OCI-LY7 (cell line): ENCODE data around the gene ST6GAL1. TPM values are rescaled to one million over a fixed set of nuclear protein-coding genes. Genes with fewer than 3 reads are reported as not detected.
"Not testable (repeated sequence)": the region's sequence is repeated elsewhere in the genome, so short reads cannot be mapped to it uniquely, and the experiment has no call there.

Experiments used
- BruUV-seq: library from RNA; stranded (reverse); fragments of 400-500 nt; replicated peaks from 2 replicates; lab custom pipeline; 2021; lab: Mats Ljungman, UMichigan
- CTCF ChIA-PET: fragments of 300-600 bp; sonication (Branson Sonifier 250); formaldehyde crosslinking; loops from one replicate; lab custom pipeline; 2022; ENCODE audit warnings: antibody characterized with exemption; ENCODE audit not compliant: unreplicated experiment; lab: Charles Lee
- POLR2A ChIA-PET: fragments of 300-600 bp; sonication (Branson Sonifier 250); formaldehyde crosslinking; loops from one replicate; lab custom pipeline; 2022; ENCODE audit warnings: antibody characterized with exemption; lab: Charles Lee
- DNase-seq: peaks from one replicate; pipeline ENCODE4 v3.0.0-alpha.2; 2015; ENCODE audit warnings: low spot score
- H2AFZ ChIP-seq: fragments of 200-600 bp; sonication (generic), shearing (Covaris generic); 2 replicates; pipeline ENCODE4 v1.6.1; 2014; ENCODE audit warnings: mild to moderate bottlenecking, antibody characterized with exemption, low read length, moderate library complexity
- H3K27ac ChIP-seq: fragments of 200-600 bp; sonication (generic); 2 replicates; pipeline ENCODE4 v1.5.1; 2014; ENCODE audit warnings: mixed run types, low read depth, mild to moderate bottlenecking, moderate library complexity, low read length, inconsistent platforms; ENCODE audit not compliant: poor library complexity, severe bottlenecking
- H3K36me3 ChIP-seq: fragments of 200-600 bp; sonication (generic); 2 replicates; pipeline ENCODE4 v1.6.1; 2014; ENCODE audit warnings: mild to moderate bottlenecking, antibody characterized with exemption, low read length, moderate library complexity, mixed read lengths; ENCODE audit not compliant: insufficient read depth
- H3K4me1 ChIP-seq: fragments of 200-600 bp; sonication (generic); 2 replicates; pipeline ENCODE4 v1.5.1; 2014; ENCODE audit warnings: mild to moderate bottlenecking, low read length; ENCODE audit not compliant: insufficient read depth, poor library complexity, severe bottlenecking
- H3K4me2 ChIP-seq: fragments of 200-600 bp; sonication (generic); 2 replicates; pipeline ENCODE4 v1.6.1; 2014; ENCODE audit warnings: mild to moderate bottlenecking, low read length
- H3K4me3 ChIP-seq: fragments of 200-600 bp; sonication (generic); 2 replicates; pipeline ENCODE4 v1.5.1; 2014; ENCODE audit warnings: mild to moderate bottlenecking, low read depth, low read length; ENCODE audit not compliant: poor library complexity, severe bottlenecking
- H3K79me2 ChIP-seq: fragments of 200-600 bp; sonication (generic); 2 replicates; pipeline ENCODE4 v1.6.1; 2016; ENCODE audit warnings: low read depth, mild to moderate bottlenecking, low read length, moderate library complexity, mixed read lengths; ENCODE audit not compliant: insufficient read depth
- H3K9me2 ChIP-seq: fragments of 200-600 bp; sonication (generic); 2 replicates; pipeline ENCODE4 v1.6.1; 2016; ENCODE audit warnings: mild to moderate bottlenecking, low read length, mixed read lengths; ENCODE audit not compliant: insufficient read depth
- H3K9me3 ChIP-seq: fragments of 200-600 bp; sonication (generic); 2 replicates; pipeline ENCODE4 v1.6.1; 2014; ENCODE audit warnings: mild to moderate bottlenecking, mixed run types, low read length, mixed read lengths
- H4K20me1 ChIP-seq: fragments of 200-600 bp; sonication (generic); 2 replicates; pipeline ENCODE4 v1.6.1; 2014; ENCODE audit warnings: mild to moderate bottlenecking, antibody characterized with exemption, low read length, moderate library complexity, mixed read lengths; ENCODE audit not compliant: insufficient read depth
- EZH2phosphoT487 ChIP-seq: fragments of 200-600 bp; sonication (generic); IDR thresholded peaks from 2 replicates; pipeline ENCODE4 v1.6.1; 2018; ENCODE audit warnings: low read depth, borderline replicate concordance, mild to moderate bottlenecking, mixed run types, antibody characterized with exemption, low read length, moderate library complexity, mixed read lengths
- intact Hi-C: fragments of 100-400 bp; cut with micrococcal nuclease; formaldehyde crosslinking; loops from one replicate; pipeline ENCODE4 v1.10.0; 2022; ENCODE audit not compliant: unreplicated experiment
- total RNA-seq, 2 experiments: library from RNA; depleted of rRNA in 1 of 2; stranded (reverse); fragments of >200 nt in 1 of 2; shearing (Covaris generic) in 1 of 2; gene quantifications; 2 replicates each; pipeline ENCODE4 v1.2.3, GENCODE V29; 2014 to 2022
- TF ChIP-seq, protein P1 (sequence below): fragments of 200-600 bp; sonication (generic); conservative IDR thresholded peaks from 2 replicates; pipeline ENCODE4 v1.5.1; 2014; ENCODE audit warnings: mild to moderate bottlenecking, antibody characterized with exemption, low read length, moderate library complexity, mixed read lengths

The ST6GAL1 gene
- total RNA-seq, 2 experiments from 2014 or later: 192 to 375 TPM

DNA sequence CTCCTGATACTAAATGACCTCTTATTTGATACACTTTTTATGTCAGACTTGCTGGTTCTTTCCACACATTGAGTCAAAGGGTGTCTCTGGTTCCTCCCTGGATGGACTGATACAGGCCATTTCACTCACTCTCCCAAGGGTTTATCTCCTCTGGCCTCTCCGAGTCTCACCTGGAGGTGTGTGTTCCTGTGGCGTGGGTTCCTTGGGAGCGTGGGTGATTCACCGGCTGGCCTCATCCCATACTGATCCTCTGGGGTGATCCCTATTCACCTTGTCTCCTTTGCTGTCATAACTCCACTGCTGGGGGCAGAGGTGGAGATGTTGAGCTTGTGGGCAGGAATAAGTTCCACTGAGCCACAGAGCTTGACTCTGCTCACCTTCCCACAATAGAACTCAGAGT, 61.1 kb downstream of the ST6GAL1 start:
- no TSS peak for BruUV-seq
- intact Hi-C loops: no loop called here
- peak overlapping the region; percentile 15 for H3K4me3 ChIP-seq
- no peaks in the 10 kb centered on the region for H3K9me2 ChIP-seq
- ChIA-PET POLR2A (interaction anchor here (0.9 to 5.6 kb wide), 6 partner anchors 10 to 74 kb away, joined by 3 to 50 read pairs (median 10); no protein-coding TSS in a partner anchor), CTCF (interaction anchor here (1.2 kb wide), 1 partner anchor 44 kb away, joined by 3 read pairs; no protein-coding TSS in a partner anchor)
- H3K4me1 ChIP-seq: peaks cover 100% of the 10 kb centered on the region
- H3K4me2 ChIP-seq: peak overlapping the region; percentile 53
- H3K27ac ChIP-seq: peak overlapping the region; percentile 98
- peaks cover 89% of the 10 kb centered on the region; the same call in 1 of the 2 replicates for H3K79me2 ChIP-seq
- no peak overlapping the region for H2AFZ ChIP-seq
- no peak for DNase-seq
- H3K36me3 ChIP-seq: peaks cover 30% of the 10 kb centered on the region
- no peaks in the 10 kb centered on the region for H4K20me1 ChIP-seq
- no peak for TF ChIP-seq EZH2phosphoT487
- TF ChIP-seq, protein P1, sequence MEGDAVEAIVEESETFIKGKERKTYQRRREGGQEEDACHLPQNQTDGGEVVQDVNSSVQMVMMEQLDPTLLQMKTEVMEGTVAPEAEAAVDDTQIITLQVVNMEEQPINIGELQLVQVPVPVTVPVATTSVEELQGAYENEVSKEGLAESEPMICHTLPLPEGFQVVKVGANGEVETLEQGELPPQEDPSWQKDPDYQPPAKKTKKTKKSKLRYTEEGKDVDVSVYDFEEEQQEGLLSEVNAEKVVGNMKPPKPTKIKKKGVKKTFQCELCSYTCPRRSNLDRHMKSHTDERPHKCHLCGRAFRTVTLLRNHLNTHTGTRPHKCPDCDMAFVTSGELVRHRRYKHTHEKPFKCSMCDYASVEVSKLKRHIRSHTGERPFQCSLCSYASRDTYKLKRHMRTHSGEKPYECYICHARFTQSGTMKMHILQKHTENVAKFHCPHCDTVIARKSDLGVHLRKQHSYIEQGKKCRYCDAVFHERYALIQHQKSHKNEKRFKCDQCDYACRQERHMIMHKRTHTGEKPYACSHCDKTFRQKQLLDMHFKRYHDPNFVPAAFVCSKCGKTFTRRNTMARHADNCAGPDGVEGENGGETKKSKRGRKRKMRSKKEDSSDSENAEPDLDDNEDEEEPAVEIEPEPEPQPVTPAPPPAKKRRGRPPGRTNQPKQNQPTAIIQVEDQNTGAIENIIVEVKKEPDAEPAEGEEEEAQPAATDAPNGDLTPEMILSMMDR: 0 out of 2 replicates have a peak, but pooled peaks have one; percentile 1
- no peaks in the 10 kb centered on the region for H3K9me3 ChIP-seq

DNA sequence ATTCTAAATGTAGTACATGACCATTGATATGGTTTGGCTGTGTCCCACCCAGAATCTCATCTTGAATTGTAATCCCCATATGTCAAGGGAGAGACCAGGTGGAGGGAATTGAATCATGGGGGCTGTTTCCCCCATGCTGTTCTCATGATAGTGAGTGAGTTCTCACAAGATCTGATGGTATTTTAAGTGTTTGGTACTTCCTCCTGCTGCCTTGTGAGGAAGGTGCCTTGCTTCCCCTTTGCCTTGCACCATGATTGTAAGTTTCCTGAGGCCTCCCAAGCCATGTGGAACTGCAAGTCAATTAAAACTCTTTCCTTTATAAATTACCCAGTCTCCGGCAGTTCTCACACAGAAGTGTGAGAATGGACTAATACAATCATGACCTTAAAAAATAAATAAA, 61.8 kb downstream of the ST6GAL1 start:
- peak overlapping the region; percentile 53 for H3K4me2 ChIP-seq
- DNase-seq: peak; percentile 60
- H3K9me3 ChIP-seq, H2AFZ ChIP-seq, CTCF ChIA-PET, H3K9me2 ChIP-seq, intact Hi-C loops, H4K20me1 ChIP-seq, BruUV-seq: not testable (repeated sequence)
- peak overlapping the region; percentile 15 for H3K4me3 ChIP-seq
- peaks cover 93% of the 10 kb centered on the region for H3K4me1 ChIP-seq
- peak overlapping the region; percentile 98 for H3K27ac ChIP-seq
- peaks cover 90% of the 10 kb centered on the region for H3K79me2 ChIP-seq
- peaks cover 32% of the 10 kb centered on the region for H3K36me3 ChIP-seq
- POLR2A ChIA-PET: interaction anchor here (0.9 to 5.6 kb wide), 9 partner anchors 10 to 147 kb away, joined by 3 to 50 read pairs (median 6); partner anchors contain the start of genes RPL39L and ST6GAL1

DNA sequence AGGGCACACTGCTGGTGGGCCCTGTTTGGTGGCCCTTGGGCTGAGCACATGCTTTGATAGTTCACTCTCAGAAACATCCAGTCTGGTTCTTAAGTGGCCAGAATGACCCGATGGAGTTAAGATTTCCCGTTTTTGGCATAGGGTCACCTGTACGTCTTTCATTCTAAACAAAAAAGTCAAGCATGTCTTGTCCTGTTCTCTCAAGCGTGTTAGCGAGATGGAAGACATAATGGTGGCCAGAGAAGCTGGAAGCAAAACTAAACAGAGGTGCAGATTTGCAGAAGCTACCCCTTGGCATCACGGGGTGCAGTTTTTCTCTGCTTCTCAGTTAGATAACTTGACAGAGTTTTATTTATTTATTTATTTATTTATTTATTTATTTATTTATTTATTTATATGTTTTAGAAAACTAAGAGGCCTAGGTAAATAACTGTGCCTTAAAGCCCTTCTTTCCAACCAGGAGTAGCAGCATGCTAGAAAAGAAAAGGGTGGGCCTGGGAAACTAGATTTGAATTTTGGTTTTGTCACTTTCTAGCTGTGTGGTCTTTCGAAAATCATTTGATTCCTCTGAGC, 63.0 kb downstream of the ST6GAL1 start:
- Histone ChIP-seq H3K9me3 (no peaks in the 10 kb centered on the region), H3K9me2 (no peaks in the 10 kb centered on the region), H4K20me1 (no peaks in the 10 kb centered on the region), H2AFZ (peak overlapping the region; percentile 3; the same call in 1 of the 2 replicates), H3K27ac (peak overlapping the region; percentile 98), H3K4me3 (peak overlapping the region; percentile 35), H3K4me1 (peaks cover 81% of the 10 kb centered on the region), H3K36me3 (peaks cover 36% of the 10 kb centered on the region), H3K4me2 (peak overlapping the region; percentile 83), H3K79me2 (peaks cover 90% of the 10 kb centered on the region)
- TF ChIP-seq EZH2phosphoT487: no peak
- TF ChIP-seq, protein P1: no peak
- TSS peak; percentile 44 for BruUV-seq
- intact Hi-C loops: no loop called here
- ChIA-PET POLR2A (interaction anchor here (0.6 to 5.6 kb wide), 19 partner anchors 8 to 840 kb away, joined by 3 to 57 read pairs (median 6); partner anchors contain the start of gene RPL39L), CTCF (interaction anchor here (0.7 kb wide), 2 partner anchors 28 to 72 kb away, joined by 3 to 4 read pairs; no protein-coding TSS in a partner anchor)
- peak; percentile 56 for DNase-seq
